Activated CD8-positive, alpha-beta memory T cell treated with anti-CD3 and anti-CD28 coated beads, Interleukin-2, amount 50 U/mL, for 4 hours (primary cell): ENCODE data around the gene NATD1.
A peak's percentile ranks its signal among the peaks of the same experiment; 100 is the strongest.

ENCODE experiments used
- DNase-seq: peaks from one replicate; pipeline ENCODE4 v3.0.0-alpha.2; 2020

The NATD1 gene, protein sequence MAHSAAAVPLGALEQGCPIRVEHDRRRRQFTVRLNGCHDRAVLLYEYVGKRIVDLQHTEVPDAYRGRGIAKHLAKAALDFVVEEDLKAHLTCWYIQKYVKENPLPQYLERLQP

GRCh38 chr17:21252796-21253645 lies at the start of gene NATD1:
NATD1 (minus strand) TSS chr17:21253410; CDS start chr17:21253264, 146 bp downstream.
- DNase-seq: peak; percentile 76

DNA sequence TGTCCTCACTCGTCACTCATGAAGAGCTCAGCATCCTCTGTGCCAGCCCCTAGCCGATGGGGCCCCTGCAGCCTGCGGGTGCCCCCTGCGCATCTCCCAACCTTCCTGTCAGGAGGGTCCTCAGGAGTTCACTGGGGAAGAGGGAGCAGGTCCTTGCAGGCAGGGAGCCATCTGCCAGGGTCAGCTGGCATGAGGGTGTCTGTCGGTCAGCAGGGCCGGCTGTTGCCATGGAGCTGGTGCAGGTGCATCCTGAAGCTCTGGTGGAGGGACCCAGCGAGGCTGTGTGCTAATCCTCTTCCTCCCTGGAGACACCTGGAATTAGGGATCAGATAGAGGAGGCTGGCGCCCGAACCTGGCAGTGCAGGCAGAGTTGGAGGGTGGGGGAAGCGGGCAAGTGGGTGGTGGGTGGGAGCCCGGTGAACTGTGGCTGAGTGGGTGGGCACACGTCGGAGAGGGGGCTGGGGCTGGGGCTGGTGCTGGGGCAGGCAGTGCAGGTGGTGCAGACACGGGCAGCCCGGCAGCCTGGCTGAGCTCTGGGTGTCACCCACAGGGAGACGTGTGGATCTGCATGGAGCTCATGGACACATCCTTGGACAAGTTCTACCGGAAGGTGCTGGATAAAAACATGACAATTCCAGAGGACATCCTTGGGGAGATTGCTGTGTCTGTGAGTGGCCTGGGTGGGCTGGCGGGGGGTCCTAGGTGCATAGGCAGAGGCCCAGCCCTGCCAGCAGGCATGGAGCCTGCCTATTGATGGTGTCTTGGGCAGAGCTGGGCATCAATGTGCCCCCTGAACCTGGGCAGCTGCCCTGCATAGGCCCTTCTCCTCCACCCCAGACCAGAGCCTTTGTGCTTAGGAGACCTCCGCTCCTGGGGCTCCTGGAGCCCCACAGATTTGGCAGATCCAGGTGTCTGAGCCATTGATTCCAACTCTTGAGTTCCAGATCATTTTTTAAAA lies 48.7 kb upstream of the NATD1 start:
- no peak for DNase-seq

DNA sequence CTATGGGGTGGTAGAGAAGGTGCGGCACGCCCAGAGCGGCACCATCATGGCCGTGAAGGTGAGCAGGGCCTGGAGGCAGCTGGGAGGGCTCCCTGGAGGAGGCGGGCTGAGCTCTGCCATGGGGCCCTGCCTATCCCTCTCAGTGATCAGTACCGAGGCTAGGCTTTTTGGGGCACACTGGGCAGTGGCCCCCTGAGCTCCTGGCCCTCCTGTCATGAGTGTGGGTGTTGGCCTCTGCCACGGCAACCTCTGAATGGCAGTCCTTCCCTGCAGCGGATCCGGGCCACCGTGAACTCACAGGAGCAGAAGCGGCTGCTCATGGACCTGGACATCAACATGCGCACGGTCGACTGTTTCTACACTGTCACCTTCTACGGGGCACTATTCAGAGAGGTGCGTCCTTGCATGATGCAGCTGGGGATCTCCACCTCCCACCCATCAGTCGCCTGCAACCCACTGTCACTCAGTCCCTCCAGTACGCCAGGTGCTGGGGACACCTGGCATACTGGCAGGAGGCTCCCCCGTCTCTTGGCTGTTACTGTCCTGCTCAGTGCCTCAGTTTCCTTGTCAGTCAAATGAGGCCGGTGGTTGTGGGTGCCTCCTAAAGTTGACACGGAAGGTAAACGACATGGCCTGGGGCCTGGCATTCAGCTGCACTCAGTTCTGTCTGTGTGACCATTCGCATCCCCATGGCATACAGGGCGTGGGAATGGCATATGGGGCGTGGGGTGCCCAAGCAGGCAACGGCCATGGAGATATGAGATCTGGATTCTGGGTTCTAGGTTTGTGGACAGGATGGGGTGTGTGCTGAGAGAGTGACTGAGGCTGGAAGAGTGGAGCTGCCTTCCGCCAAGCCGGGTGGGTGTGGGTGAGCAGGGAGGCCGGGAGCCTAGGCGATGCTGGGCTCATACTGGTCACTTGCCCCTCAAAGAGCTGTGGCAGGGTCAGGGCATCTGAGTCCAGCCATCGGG lies 47.7 kb upstream of the NATD1 start:
- DNase-seq: no peak

DNA sequence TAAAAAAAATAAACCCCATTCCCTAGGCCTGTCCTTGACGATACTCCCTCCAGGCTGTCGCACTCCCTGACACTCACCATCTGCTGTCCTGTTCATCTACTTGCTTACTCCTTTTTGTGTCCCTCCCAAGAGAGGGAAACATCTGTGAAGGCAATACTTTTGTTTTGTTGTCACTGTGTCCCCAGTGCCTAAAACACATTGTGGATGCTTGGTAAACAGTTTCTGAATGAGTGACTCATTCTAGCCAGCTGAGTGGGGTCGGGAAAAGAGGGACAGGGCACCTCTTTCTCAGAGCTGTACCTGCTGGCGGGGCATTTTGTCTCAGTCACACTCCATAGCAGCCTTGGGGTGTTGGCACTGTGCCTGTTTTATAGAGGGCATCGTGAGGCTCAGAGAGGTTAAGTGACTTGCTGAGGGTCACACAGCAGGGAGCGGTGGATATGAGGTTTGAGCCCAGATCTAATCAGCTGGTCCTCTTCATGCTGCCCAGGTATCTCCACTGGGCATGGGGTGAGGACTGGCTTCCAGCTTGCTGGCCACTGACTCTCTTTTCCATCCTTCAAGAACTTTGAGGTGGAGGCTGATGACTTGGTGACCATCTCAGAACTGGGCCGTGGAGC lies 46.9 kb upstream of the NATD1 start:
- no peak for DNase-seq

GRCh38 chr17:21298983-21299519 lies 45.8 kb upstream of the NATD1 start:
- no peak for DNase-seq

GRCh38 chr17:21298056-21298982 lies 45.1 kb upstream of the NATD1 start:
- DNase-seq: no peak

DNA sequence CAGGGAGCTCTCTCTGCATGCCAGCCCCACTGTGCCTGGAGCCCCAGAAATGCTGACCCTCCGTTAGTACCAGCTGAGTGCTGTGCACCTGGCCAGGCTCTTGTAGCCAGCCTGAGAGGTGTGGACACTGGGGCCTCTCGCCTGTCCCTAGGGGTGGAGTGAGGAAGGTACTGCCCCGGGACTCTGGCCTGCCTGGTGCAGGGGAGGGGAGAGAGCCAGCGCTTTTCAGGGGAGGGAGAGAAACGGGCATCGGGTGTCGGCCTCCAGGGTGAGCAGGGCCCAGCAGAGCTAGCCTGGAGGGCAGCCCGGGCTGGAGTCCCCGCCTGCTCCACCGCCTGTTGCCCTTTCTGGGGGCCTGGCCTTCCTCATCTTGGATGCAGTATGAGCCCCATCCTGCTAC lies 44.4 kb upstream of the NATD1 start:
- no peak for DNase-seq

- no peak for DNase-seq
Observed at GRCh38 chr17:21297026-21297520, 43.9 kb upstream of the NATD1 start.

DNA sequence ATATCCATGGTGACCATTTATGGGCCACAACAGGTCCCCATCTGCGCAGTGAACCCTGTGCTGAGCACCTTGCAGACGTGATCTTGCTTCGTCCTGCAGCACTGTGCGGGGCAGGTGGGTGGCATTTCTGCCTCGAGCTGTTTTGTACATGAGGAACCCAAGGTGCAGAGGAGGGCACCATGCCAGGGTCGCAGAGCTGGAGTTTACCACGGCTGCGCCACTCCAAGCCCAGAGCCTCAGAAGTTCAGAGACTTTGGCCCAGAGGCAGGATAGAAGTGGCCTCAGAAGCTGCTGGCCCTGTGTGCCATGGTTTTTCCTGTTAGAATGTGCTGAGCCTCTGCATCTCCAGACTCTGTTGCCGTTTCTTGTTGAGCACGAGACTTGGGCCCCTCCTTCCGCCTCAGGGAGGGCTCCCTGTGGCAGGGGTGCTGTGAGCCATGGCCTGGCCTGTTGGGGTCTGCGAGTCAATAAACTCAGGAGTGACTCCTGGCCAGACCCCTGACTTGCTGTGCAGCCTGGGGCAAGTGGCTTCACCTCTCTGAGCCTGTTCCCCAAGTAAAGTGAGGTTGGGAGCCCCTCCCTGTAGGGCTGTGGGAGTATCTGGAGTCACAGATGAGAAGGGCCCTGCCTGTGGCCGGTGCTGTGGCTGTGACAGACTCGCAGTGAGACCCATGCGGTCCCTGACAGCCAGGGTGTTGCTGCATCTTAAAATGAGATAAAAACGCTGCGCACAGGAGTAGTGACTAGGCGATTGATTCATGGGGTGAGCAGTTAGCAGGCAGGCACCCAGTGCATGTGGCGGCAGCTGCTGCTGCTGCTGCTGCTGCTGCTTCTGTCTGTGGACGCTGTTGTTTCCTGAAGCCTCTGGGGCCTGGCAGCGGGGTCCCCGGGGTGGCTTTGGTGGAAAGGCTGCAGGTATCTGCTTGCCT lies 43.2 kb upstream of the NATD1 start:
- no peak for DNase-seq

DNA sequence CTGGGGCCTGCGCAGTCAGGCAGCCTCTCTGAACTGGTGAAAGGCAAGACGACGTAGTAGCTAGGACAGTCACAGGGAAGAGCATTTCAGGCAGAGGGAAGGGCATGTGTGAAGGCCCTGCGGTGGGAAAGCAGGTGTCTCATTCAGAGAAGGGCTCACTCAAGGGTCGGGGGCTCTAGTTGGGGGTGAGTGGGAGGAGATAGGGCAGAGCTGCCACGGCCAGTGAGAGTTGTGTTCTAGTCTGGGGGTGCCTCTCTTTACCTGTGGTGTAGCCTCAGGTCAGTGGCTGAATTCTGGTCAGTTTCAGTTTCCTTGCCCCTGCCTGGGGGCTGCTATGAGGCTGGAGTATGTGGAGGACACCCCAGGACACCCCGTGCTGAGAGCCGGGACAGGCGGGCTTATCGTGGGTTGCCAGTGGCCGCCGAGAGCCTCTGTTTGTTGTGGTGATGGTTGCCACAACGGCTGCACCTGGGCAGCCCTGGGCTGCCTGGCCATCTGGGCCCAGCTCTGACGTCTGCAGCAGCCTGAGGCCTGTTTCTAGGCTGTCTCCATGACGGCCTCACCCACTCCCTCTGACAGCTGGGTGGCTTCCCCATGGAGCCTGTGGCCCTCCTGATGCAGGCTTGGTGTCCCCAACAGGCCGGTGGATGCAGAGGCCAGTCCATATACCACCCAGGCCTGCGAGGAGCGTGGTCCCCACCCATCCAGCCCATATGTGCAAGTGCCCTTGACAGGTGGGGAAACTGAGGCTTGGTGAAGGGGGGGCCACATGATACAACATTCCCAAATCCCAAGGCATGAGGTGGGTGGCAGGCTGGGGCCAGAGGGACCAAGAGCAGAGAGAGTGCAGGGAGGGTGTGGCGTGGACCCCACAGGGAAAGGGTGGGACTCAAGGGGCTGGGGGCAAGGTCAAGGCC lies 42.1 kb upstream of the NATD1 start:
- no peak for DNase-seq

DNA sequence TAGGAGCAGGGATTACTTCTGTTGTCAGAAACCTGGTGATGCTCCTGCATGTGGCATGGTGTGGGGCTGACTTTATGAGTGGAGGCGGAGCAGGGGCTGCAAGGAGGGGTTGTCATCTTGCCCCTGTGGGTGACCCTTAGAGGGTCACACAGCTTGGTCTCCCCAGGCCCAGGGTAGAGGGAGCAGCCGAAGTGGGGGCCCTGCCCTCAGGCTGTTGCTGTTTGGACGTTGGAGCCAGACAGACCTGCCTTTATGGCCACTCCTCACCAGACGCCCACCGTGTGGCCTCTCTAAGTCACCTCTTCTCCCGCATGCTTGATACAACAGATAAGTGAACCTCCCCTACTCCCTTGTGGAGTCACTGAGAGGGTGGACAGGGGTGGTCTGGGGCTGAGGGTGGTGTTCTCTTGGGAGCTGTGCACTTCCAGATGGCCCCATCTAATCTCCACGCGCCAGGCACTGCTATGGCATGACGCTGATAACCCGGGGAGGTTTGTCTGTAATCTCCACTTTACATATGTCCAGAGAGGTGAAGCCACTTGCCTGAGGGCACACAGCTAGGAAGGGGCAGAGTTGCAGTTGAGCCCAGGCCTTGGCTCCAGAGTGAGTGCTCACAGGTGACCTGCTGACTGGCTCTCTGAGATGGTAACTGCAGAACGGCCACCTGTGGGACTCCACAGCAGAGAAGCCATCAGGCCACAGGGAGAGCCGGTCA lies 41.3 kb upstream of the NATD1 start:
- DNase-seq: no peak

DNA sequence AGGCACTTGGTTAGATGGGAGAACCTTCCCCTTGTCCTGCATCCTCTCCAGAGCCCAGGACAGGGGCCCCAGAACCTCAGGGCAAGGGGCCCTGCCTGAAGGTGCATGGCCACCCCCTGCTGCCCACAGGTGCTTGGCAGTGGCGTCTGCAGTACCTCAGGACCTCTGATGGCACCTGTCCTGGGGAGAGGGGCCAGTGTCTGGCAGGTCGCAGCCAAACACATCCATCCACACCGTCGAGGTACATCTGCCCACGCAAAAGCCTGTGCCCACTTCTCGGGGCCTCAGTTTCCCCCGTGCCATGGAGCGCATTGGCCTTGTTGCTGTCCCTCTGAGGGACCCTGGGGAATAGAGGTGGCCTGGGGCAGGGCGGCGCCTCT lies 40.6 kb upstream of the NATD1 start:
- DNase-seq: no peak

DNA sequence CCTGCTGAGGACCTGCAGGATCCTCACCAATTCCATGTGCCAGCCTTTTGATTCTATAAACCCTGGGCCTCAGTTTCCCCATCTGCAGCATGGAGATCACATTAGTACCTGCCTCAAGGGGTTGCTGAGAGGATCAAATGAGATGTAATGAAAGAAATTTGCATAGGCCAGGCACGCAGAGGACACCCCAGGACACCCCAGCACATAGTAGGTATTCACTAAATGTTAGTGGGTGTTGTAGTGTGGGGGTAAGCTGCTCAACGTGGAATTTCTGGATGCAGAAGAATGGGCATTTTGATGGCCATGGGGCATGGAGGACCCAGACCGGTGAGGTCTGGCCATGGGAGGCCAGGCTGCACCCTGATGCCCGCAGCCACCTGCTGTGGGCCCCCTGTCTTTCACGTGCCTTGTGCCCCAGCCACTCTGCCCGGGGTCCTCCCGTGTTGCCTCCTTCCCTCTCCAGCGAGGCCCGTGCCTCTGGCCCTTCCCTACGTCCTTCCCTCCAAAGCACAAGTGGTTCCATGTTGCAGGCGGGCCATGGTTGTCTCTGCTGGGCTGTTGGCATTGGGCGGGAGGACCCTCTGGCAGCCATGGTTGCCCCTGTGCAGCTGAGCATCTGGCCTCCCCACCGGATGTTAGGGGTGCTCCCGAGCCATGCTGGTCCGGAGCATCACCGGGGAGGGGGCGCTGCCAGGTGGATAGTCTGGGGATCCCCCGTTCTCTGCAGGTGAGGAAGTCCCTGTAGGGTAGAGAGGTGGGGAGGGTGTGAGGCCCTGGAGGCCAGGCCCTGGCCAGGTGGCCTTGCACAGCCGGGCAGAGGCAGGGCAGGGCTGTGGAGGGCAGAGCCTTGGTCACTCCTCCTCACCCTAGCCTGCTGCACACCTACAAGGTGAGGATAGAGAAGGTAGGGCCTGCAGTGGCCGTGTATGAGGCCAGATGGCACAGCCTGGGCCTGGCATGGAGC lies 39.9 kb upstream of the NATD1 start:
- DNase-seq: no peak

- no peak for DNase-seq
Observed at GRCh38 chr17:21291862-21292261, 38.7 kb upstream of the NATD1 start.

- no peak for DNase-seq
Observed at GRCh38 chr17:21291357-21291756, 38.1 kb upstream of the NATD1 start.
